H9 (cell line): ENCODE data around the gene CARHSP1. TPM values are rescaled to one million over a fixed set of nuclear protein-coding genes. Genes with fewer than 3 reads are reported as not detected.

Source experiments
- DNase-seq: peaks from one replicate; pipeline ENCODE4 v3.0.0-alpha.2; 2017
- H2AFZ ChIP-seq: one replicate; pipeline ENCODE4 v1.6.1; 2013; ENCODE audit warnings: mild to moderate bottlenecking, low read length, control low read depth, moderate library complexity
- H2AK5ac ChIP-seq: 2 replicates; pipeline ENCODE4 v1.6.1; 2013; ENCODE audit warnings: low read length, control low read depth, mixed read lengths; ENCODE audit not compliant: insufficient read length
- H2BK120ac ChIP-seq: one replicate; pipeline ENCODE4 v1.6.1; 2013; ENCODE audit warnings: low read depth, mild to moderate bottlenecking, low read length, control low read depth, inconsistent platforms; ENCODE audit not compliant: poor library complexity, severe bottlenecking
- H2BK12ac ChIP-seq: 2 replicates; pipeline ENCODE4 v1.6.1; 2013; ENCODE audit warnings: low read length, control low read depth, mixed read lengths, low read depth; ENCODE audit not compliant: insufficient read length
- H2BK15ac ChIP-seq: 2 replicates; pipeline ENCODE4 v1.6.1; 2013; ENCODE audit warnings: low read depth, low read length, control low read depth
- H2BK20ac ChIP-seq: one replicate; pipeline ENCODE4 v1.6.1; 2013; ENCODE audit warnings: low read depth, mild to moderate bottlenecking, low read length, control low read depth, inconsistent platforms; ENCODE audit not compliant: poor library complexity, severe bottlenecking
- H2BK5ac ChIP-seq: 2 replicates; pipeline ENCODE4 v1.6.1; 2013; ENCODE audit warnings: low read length, control low read depth, mixed read lengths; ENCODE audit not compliant: insufficient read length
- H3K14ac ChIP-seq: 2 replicates; pipeline ENCODE4 v1.6.1; 2013; ENCODE audit warnings: low read length, control low read depth; ENCODE audit not compliant: insufficient read depth
- H3K18ac ChIP-seq: 2 replicates; pipeline ENCODE4 v1.6.1; 2013; ENCODE audit warnings: low read depth, mild to moderate bottlenecking, mixed read lengths, low read length, control low read depth; ENCODE audit not compliant: insufficient read length
- H3K23ac ChIP-seq: 2 replicates; pipeline ENCODE4 v1.6.1; 2013; ENCODE audit warnings: low read length, control low read depth, mixed read lengths, low read depth; ENCODE audit not compliant: insufficient read length
- H3K23me2 ChIP-seq: 2 replicates; pipeline ENCODE4 v1.6.1; 2013; ENCODE audit warnings: low read depth, mild to moderate bottlenecking, mixed read lengths, low read length, control low read depth; ENCODE audit not compliant: insufficient read length, poor library complexity, severe bottlenecking
- H3K27ac ChIP-seq: 2 replicates; pipeline ENCODE4 v1.5.1; 2013; ENCODE audit warnings: low read length, control low read depth, mixed read lengths, low read depth; ENCODE audit not compliant: insufficient read length
- H3K27me3 ChIP-seq: 2 replicates; pipeline ENCODE4 v1.6.1; 2013; ENCODE audit warnings: low read length, control low read depth, inconsistent platforms; ENCODE audit not compliant: insufficient read depth
- H3K4ac ChIP-seq: 2 replicates; pipeline ENCODE4 v1.6.1; 2013; ENCODE audit warnings: low read depth, mild to moderate bottlenecking, control low read depth, inconsistent platforms, low read length, moderate library complexity
- H3K4me1 ChIP-seq: 2 replicates; pipeline ENCODE4 v1.6.1; 2013; ENCODE audit warnings: low read length, control low read depth, inconsistent platforms; ENCODE audit not compliant: insufficient read depth
- H3K4me2 ChIP-seq: 2 replicates; pipeline ENCODE4 v1.6.1; 2013; ENCODE audit warnings: low read length, control low read depth, mixed read lengths; ENCODE audit not compliant: insufficient read length, insufficient read depth
- H3K56ac ChIP-seq: 2 replicates; pipeline ENCODE4 v1.6.1; 2013; ENCODE audit warnings: low read depth, mild to moderate bottlenecking, mixed read lengths, low read length, control low read depth; ENCODE audit not compliant: insufficient read length
- H3K79me1 ChIP-seq: 2 replicates; pipeline ENCODE4 v1.6.1; 2013; ENCODE audit warnings: low read depth, mild to moderate bottlenecking, moderate library complexity, low read length, control low read depth, inconsistent platforms; ENCODE audit not compliant: insufficient read depth, poor library complexity, severe bottlenecking
- H3K79me2 ChIP-seq: 2 replicates; pipeline ENCODE4 v1.6.1; 2013; ENCODE audit warnings: low read length, control low read depth, inconsistent platforms; ENCODE audit not compliant: insufficient read depth
- H3K9ac ChIP-seq: 2 replicates; pipeline ENCODE4 v1.6.1; 2013; ENCODE audit warnings: low read length, control low read depth, mixed read lengths; ENCODE audit not compliant: insufficient read length; ENCODE audit errors: extremely low read depth
- H3K9me3 ChIP-seq: one replicate; pipeline ENCODE4 v1.6.1; 2013; ENCODE audit warnings: low read depth, low read length, inconsistent platforms; ENCODE audit not compliant: control insufficient read depth
- H3T11ph ChIP-seq: one replicate; pipeline ENCODE4 v1.6.1; 2013; ENCODE audit warnings: mild to moderate bottlenecking, low read length, control low read depth, inconsistent platforms
- H4K20me1 ChIP-seq: one replicate; pipeline ENCODE4 v1.6.1; 2013; ENCODE audit not compliant: control insufficient read depth, insufficient read length, insufficient read depth
- H4K5ac ChIP-seq: 2 replicates; pipeline ENCODE4 v1.6.1; 2013; ENCODE audit warnings: low read depth, mild to moderate bottlenecking, mixed read lengths, low read length, control low read depth; ENCODE audit not compliant: insufficient read length
- H4K8ac ChIP-seq: replicated peaks from 2 replicates; pipeline ENCODE4 v1.6.1; 2013; ENCODE audit warnings: low read length, control low read depth, mixed read lengths, low read depth; ENCODE audit not compliant: insufficient read length
- H4K91ac ChIP-seq: 2 replicates; pipeline ENCODE4 v1.6.1; 2013; ENCODE audit warnings: low read depth, mild to moderate bottlenecking, moderate library complexity, mixed read lengths, low read length, control low read depth; ENCODE audit not compliant: insufficient read length
- H3K27ac Mint-ChIP-seq, 3 experiments: 2 replicates in 2 of 3; 3 replicates in 1 of 3; pipeline ENCODE4 v1.8.0; 2020 to 2021; ENCODE audit warnings: mixed read lengths in 3 of 3, mild to moderate bottlenecking in 1 of 3, moderate library complexity in 1 of 3
- H3K27me3 Mint-ChIP-seq: 2 replicates; pipeline ENCODE4 v1.8.0; 2021; ENCODE audit warnings: low read depth, mild to moderate bottlenecking, moderate library complexity, mixed read lengths
- H3K36me3 Mint-ChIP-seq, 3 experiments: 2 replicates in 2 of 3; 3 replicates in 1 of 3; pipeline ENCODE4 v1.8.0; 2020 to 2021; ENCODE audit warnings: low read depth in 3 of 3, mixed read lengths in 3 of 3; ENCODE audit not compliant: insufficient read depth in 1 of 3
- H3K4me1 Mint-ChIP-seq, 2 experiments: 2 replicates each; pipeline ENCODE4 v1.8.0; 2020; ENCODE audit warnings: mixed read lengths in 2 of 2
- H3K4me3 Mint-ChIP-seq, 2 experiments: 2 replicates in 1 of 2; 3 replicates in 1 of 2; pipeline ENCODE4 v1.8.0; 2020 to 2021; ENCODE audit warnings: mild to moderate bottlenecking in 2 of 2, mixed read lengths in 2 of 2, moderate library complexity in 1 of 2
- H3K9me3 Mint-ChIP-seq, 2 experiments: 2 replicates in 1 of 2; 3 replicates in 1 of 2; pipeline ENCODE4 v1.8.0; 2020; ENCODE audit warnings: mild to moderate bottlenecking in 2 of 2, mixed read lengths in 2 of 2, moderate library complexity in 1 of 2
- whole genome bisulfite sequencing: extraction: QIAGEN DNeasy Blood & Tissue Kit; methylation state at CpG from one replicate; pipeline ENCODE4 v1.1.7; 2013; ENCODE audit warnings: missing lambda C conversion rate, low lambda C conversion rate, mixed read lengths; ENCODE audit not compliant: insufficient read length; ENCODE audit errors: extremely low coverage; 5-methylcytosine and 5-hydroxymethylcytosine counted together
- total RNA-seq: library from RNA; stranded (reverse); gene quantifications from 2 replicates; pipeline ENCODE4 v1.2.1, GENCODE V29; 2021
- TF ChIP-seq, protein P1 (sequence below): fragments of 200-600 bp; sonication (generic); conservative IDR thresholded peaks from 3 replicates; pipeline ENCODE4 v1.8.0; 2021; ENCODE audit warnings: antibody characterized with exemption, mild to moderate bottlenecking

Gene CARHSP1
- total RNA-seq, 1 experiment from 2014 or later, result 194 TPM

DNA sequence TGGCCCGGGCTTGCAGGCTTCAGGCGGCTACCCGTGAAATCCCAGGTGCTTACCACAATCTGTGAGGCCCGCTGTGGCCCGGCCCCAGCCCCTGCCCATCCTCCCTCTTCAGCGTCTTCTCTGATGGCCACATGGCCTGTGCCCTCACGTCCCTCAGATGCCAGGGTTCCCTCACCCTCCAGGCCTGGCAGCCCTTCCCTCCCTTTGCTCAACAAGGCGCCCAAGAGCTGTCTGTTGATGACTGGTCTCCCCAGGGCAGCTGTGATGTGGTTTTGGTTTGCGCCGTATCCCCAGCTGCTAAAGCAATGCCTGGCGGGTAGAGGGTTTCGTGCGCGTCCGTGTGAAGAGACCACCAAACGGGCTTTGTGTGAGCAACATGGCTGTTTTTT lies 36.1 kb downstream of the CARHSP1 start:
- Histone ChIP-seq H2AFZ (no peak overlapping the region), H3K18ac (peak overlapping the region; percentile 89), H3K79me2 (no peaks in the 10 kb centered on the region), H3K4ac (no peak overlapping the region; the same call in 1 of the 2 replicates), H3K4me2 (no peak overlapping the region), H3T11ph (no peak overlapping the region), H2BK20ac (no peak overlapping the region), H2AK5ac (no peak overlapping the region), H4K20me1 (no peaks in the 10 kb centered on the region), H2BK12ac (peak overlapping the region; percentile 26), H2BK120ac (no peak overlapping the region), H3K23ac (no peak overlapping the region), H3K27ac (peak overlapping the region; percentile 88), H3K4me1 (peaks cover 17% of the 10 kb centered on the region), H3K14ac (peak overlapping the region; percentile 78; the same call in 1 of the 2 replicates), H2BK15ac (no peak overlapping the region), H4K91ac (peak overlapping the region; percentile 58), H4K5ac (no peak overlapping the region), H3K56ac (no peak overlapping the region), H3K23me2 (no peaks in the 10 kb centered on the region), H3K9ac (no peak overlapping the region), H4K8ac (no peak overlapping the region), H3K79me1 (no peaks in the 10 kb centered on the region), H2BK5ac (no peak overlapping the region), H3K27me3 (no peaks in the 10 kb centered on the region), H3K9me3 (no peaks in the 10 kb centered on the region)
- Mint-ChIP-seq H3K4me3 (peak overlapping the region; percentile 46 to 67), H3K27me3 (no peaks in the 10 kb centered on the region), H3K36me3 (peaks cover 16 to 38% (median 26%) of the 10 kb centered on the region in 3 experiments; a peak in 6 of 7 replicates), H3K27ac (peak overlapping the region; percentile 99 to 100 (median 99)), H3K4me1 (peaks cover 57 to 59% of the 10 kb centered on the region in 2 experiments), H3K9me3 (no peaks in the 10 kb centered on the region)
- DNase-seq, result no peak
- no CpG with 5 or more reads among the region's 16 CpGs for WGBS
- TF ChIP-seq, protein P1, sequence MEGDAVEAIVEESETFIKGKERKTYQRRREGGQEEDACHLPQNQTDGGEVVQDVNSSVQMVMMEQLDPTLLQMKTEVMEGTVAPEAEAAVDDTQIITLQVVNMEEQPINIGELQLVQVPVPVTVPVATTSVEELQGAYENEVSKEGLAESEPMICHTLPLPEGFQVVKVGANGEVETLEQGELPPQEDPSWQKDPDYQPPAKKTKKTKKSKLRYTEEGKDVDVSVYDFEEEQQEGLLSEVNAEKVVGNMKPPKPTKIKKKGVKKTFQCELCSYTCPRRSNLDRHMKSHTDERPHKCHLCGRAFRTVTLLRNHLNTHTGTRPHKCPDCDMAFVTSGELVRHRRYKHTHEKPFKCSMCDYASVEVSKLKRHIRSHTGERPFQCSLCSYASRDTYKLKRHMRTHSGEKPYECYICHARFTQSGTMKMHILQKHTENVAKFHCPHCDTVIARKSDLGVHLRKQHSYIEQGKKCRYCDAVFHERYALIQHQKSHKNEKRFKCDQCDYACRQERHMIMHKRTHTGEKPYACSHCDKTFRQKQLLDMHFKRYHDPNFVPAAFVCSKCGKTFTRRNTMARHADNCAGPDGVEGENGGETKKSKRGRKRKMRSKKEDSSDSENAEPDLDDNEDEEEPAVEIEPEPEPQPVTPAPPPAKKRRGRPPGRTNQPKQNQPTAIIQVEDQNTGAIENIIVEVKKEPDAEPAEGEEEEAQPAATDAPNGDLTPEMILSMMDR, result no peak
